H1 (cell line): Measurements from ENCODE around the gene FAM234A. TPM values are rescaled to one million over a fixed set of nuclear protein-coding genes. Genes with fewer than 3 reads are reported as not detected.

Experiments used
- JUN ChIP-seq: IDR thresholded peaks from 2 replicates; pipeline ENCODE4 v1.6.1; 2011; ENCODE audit warnings: low read depth, mild to moderate bottlenecking, improper control_type of control experiment, low read length
- polyA plus RNA-seq, 7 experiments: library from polyadenylated mRNA; depleted of rRNA in 3 of 7; stranded (reverse) in 5 of 7; unstranded in 2 of 7; fragments of >200 nt in 5 of 7; fragments of 200-250 nt in 2 of 7; gene quantifications; 1 replicate in 5 of 7; 2 replicates in 1 of 7; 4 replicates in 1 of 7; pipeline versions ENCODE4 v1.2.1 to v1.2.3, GENCODE V29; 2011 to 2013; ENCODE audit warnings: missing spikeins in 2 of 7, mixed read lengths in 2 of 7
- total RNA-seq: library from RNA; stranded (reverse); fragmentation: NEBNext Ultra II Directional; extraction: Animal tissue kit (Norgen Biotek cat#: 25700); gene quantifications from 2 replicates; pipeline ENCODE4 v1.2.1, GENCODE V29; 2021

Gene FAM234A
- total and polyA plus RNA-seq, 2 of the 8 experiments (the other 6 are each of a cell fraction or from before 2014, with no cell fraction given), result 80.6 to 104 TPM

DNA sequence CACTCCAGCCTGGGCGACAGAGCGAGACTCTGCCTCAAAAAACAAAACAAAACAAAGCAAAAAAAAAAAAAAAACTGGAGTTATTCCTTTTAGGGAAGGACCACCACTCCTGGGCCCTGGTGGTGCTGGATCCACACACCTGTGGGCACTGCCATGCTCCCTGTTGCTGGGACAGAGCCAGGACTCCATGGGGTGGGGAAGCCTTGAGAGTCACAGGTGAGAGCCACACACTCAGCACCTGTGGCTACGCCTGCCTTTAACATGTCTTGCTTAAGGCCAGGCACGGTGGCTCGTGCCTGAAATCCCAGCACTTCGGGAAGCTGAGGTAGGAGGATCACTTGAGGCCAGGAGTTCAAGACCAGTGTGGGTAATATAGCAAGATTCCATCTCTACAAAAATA lies 66.6 kb downstream of the FAM234A start (continued):
- TF ChIP-seq JUN, result no peak
